ENCODE results near the gene LARGE2. TPM values are rescaled to one million over a fixed set of nuclear protein-coding genes. Genes with fewer than 3 reads are reported as not detected.

The LARGE2 gene
- total and polyA plus RNA-seq, 10 of the 15 experiments (the other 5 are each of a cell fraction or from before 2014, with no cell fraction given) = 0.03 to 0.41 (median 0.19) TPM; not detected in 6

- TF ChIP-seq POU2F2 (IDR thresholded peaks at IDR 0.05; ENCODE audit: borderline replicate concordance, low read depth, low read length) (peak; percentile 49; the same call in 1 of the 3 replicates), ZNF384 (IDR thresholded peaks at IDR 0.05; ENCODE audit: borderline replicate concordance, low read depth, low read length) (no peak), YY1 (IDR thresholded peaks at IDR 0.05; ENCODE audit: low read depth, low read length) (peak; percentile 84), TCF7 (IDR thresholded peaks at IDR 0.05; ENCODE audit: borderline replicate concordance) (no peak), STAT3 (IDR thresholded peaks at IDR 0.05; ENCODE audit: low read depth, low read length) (no peak), BACH1 (IDR thresholded peaks at IDR 0.05; ENCODE audit: borderline replicate concordance) (peak; percentile 67), ZNF24 (IDR thresholded peaks at IDR 0.05) (no peak), SMC3 (IDR thresholded peaks at IDR 0.05; ENCODE audit: borderline replicate concordance, low read length) (no peak), JUNB (IDR thresholded peaks at IDR 0.05) (no peak), MXI1 (IDR thresholded peaks at IDR 0.05; ENCODE audit: low read depth, low read length) (0 out of 2 replicates have a peak, but pooled peaks have one; percentile 43), JUND (IDR thresholded peaks at IDR 0.05; ENCODE audit: low read depth, low read length) (no peak), KDM1A (IDR thresholded peaks at IDR 0.05; ENCODE audit: borderline replicate concordance) (no peak), NBN (IDR thresholded peaks at IDR 0.05) (0 out of 2 replicates have a peak, but pooled peaks have one; percentile 49), ATF2 (IDR thresholded peaks at IDR 0.05; ENCODE audit: low read length) (no peak), KLF5 (IDR thresholded peaks at IDR 0.05; ENCODE audit: partially characterized antibody) (peak; percentile 33), GATAD2B (conservative IDR thresholded peaks at IDR 0.05; ENCODE audit: low read depth) (peak; percentile 84), ZZZ3 (IDR thresholded peaks at IDR 0.05; ENCODE audit: control insufficient read depth, insufficient read length, low read depth) (no peak), USF2 (IDR thresholded peaks at IDR 0.05; ENCODE audit: borderline replicate concordance, low read depth, low read length) (no peak), SP1 (IDR thresholded peaks at IDR 0.05; ENCODE audit: low read depth, low read length) (peak; percentile 58), ASH2L (IDR thresholded peaks at IDR 0.05; ENCODE audit: borderline replicate concordance, low read depth) (no peak; the same call in 1 of the 2 replicates), SUZ12 (IDR thresholded peaks at IDR 0.05; ENCODE audit: unreplicated experiment) (no peak), CBX5 (IDR thresholded peaks at IDR 0.05; ENCODE audit: low read depth) (no peak), NRF1 (conservative IDR thresholded peaks at IDR 0.05; ENCODE audit: low read depth, low read length) (peak; percentile 77), MTA3 (IDR thresholded peaks at IDR 0.05; ENCODE audit: borderline replicate concordance, low read length) (no peak), SRF (IDR thresholded peaks at IDR 0.05; ENCODE audit: low read depth in 2 of 2, low read length in 2 of 2) (peak; percentile 78 to 99), PRDM15 (CRISPR knock-in tag; IDR thresholded peaks at IDR 0.05) (no peak), SMARCA5 (IDR thresholded peaks at IDR 0.05) (peak; percentile 57; the same call in 1 of the 2 replicates), HDAC6 (IDR thresholded peaks at IDR 0.05; ENCODE audit: unreplicated experiment) (no peak)
These were observed 4.7 kb upstream of the LARGE2 start, which contains the start of gene PEX16 (continued) for GRCh38 chr11:45917623-45918330.

Measured in GM12878 (cell line).